ENCODE data around the gene GALNT13.

GRCh38 chr2:154078926-154079325, 207.2 kb downstream of the GALNT13 start:
- TF ChIP-seq, protein P1, sequence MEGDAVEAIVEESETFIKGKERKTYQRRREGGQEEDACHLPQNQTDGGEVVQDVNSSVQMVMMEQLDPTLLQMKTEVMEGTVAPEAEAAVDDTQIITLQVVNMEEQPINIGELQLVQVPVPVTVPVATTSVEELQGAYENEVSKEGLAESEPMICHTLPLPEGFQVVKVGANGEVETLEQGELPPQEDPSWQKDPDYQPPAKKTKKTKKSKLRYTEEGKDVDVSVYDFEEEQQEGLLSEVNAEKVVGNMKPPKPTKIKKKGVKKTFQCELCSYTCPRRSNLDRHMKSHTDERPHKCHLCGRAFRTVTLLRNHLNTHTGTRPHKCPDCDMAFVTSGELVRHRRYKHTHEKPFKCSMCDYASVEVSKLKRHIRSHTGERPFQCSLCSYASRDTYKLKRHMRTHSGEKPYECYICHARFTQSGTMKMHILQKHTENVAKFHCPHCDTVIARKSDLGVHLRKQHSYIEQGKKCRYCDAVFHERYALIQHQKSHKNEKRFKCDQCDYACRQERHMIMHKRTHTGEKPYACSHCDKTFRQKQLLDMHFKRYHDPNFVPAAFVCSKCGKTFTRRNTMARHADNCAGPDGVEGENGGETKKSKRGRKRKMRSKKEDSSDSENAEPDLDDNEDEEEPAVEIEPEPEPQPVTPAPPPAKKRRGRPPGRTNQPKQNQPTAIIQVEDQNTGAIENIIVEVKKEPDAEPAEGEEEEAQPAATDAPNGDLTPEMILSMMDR (conservative IDR thresholded peaks at IDR 0.05; ENCODE audit: low read length) = no peak
- no peak for TF ChIP-seq EZH2phosphoT487 (IDR thresholded peaks at IDR 0.05; ENCODE audit: borderline replicate concordance, low read depth, low read length)

Data from OCI-LY7 (cell line).